A549 (cell line): Measurements from ENCODE around the gene TBX6. TPM values are rescaled to one million over a fixed set of nuclear protein-coding genes. Genes with fewer than 3 reads are reported as not detected.

Source experiments
- ATAC-seq, 2 experiments: fragments of 200-7000 bp in 1 of 2; fragments of >200 bp in 1 of 2; cut with Nextera tagmentation in 1 of 2; cut with Tn5 transposase in 1 of 2; 3 replicates each; pipeline versions ENCODE4 v1.8.0 to v1.9.1; 2018 to 2020; ENCODE audit warnings: mild to moderate bottlenecking in 1 of 2, moderate library complexity in 1 of 2
- CTCF ChIA-PET: fragments of 300-600 bp; sonication (Branson Sonifier 250); formaldehyde crosslinking; extraction: SDS; loops from one replicate; lab custom pipeline; 2021; ENCODE audit warnings: antibody characterized with exemption, inconsistent platforms; lab: Yijun Ruan, JAX
- POLR2A ChIA-PET: fragments of 350-600 bp; formaldehyde crosslinking; extraction: SDS; loops from one replicate; lab custom pipeline; 2021; ENCODE audit warnings: antibody characterized with exemption, inconsistent platforms; lab: Yijun Ruan, JAX
- DNase-seq, 2 experiments: peaks; one replicate each; pipeline versions ENCODE4 v3.0.0 to v3.0.0-alpha.2; 2011 to 2016; ENCODE audit warnings: low read depth in 1 of 2, low spot score in 1 of 2
- FAIRE-seq: peaks from 2 replicates; lab custom pipeline; 2011; peaks lifted over from hg19 to GRCh38; lab: Jason Lieb, UNC
- H3K27ac ChIP-seq, 2 experiments: fragments of >200 bp; sonication (Bioruptor Twin); formaldehyde crosslinking; 3 replicates each; pipeline ENCODE4 v1.5.1; 2016 to 2017
- H3K4me1 ChIP-seq: fragments of >200 bp; sonication (Bioruptor Twin); formaldehyde crosslinking; 3 replicates; pipeline ENCODE4 v1.6.1; 2016
- H3K4me2 ChIP-seq: fragments of >200 bp; sonication (Bioruptor Twin); formaldehyde crosslinking; 3 replicates; pipeline ENCODE4 v1.6.1; 2016
- H3K4me3 ChIP-seq: fragments of >200 bp; sonication (Bioruptor Twin); formaldehyde crosslinking; 3 replicates; pipeline ENCODE4 v1.5.1; 2016
- H3K9me3 ChIP-seq: fragments of >200 bp; sonication (Bioruptor Twin); formaldehyde crosslinking; 3 replicates; pipeline ENCODE4 v1.6.1; 2016
- BHLHE40 ChIP-seq: IDR thresholded peaks from 2 replicates; pipeline ENCODE4 v1.6.1; 2012; ENCODE audit warnings: low read depth, low read length, inconsistent platforms
- CBX2 ChIP-seq: fragments of 200-600 bp; sonication (generic); IDR thresholded peaks from 2 replicates; pipeline ENCODE4 v1.6.1; 2016; ENCODE audit warnings: low read depth, mild to moderate bottlenecking, borderline replicate concordance
- CEBPB ChIP-seq, 2 experiments: fragments of >200 bp in 1 of 2; sonication (Bioruptor Twin) in 1 of 2; formaldehyde crosslinking in 1 of 2; IDR thresholded peaks; 2 replicates each; pipeline ENCODE4 v1.6.1; 2012 to 2016
- CHD2 ChIP-seq: fragments of 150-350 bp; IDR thresholded peaks from 2 replicates; pipeline ENCODE4 v1.6.1; 2014; ENCODE audit warnings: low read length; ENCODE audit not compliant: partially characterized antibody
- HOXA7 ChIP-seq: fragments of 250-450 bp; sonication (Bioruptor Pico); IDR thresholded peaks from 2 replicates; pipeline ENCODE4 v1.5.0; 2020; ENCODE audit warnings: mild to moderate bottlenecking, moderate library complexity
- HOXB13 ChIP-seq: fragments of 250-450 bp; sonication (Bioruptor Pico); IDR thresholded peaks from 2 replicates; pipeline ENCODE4 v1.5.0; 2020; ENCODE audit warnings: low read depth, mild to moderate bottlenecking, moderate library complexity
- JUN ChIP-seq, 2 experiments: fragments of >200 bp; sonication (Bioruptor Twin); formaldehyde crosslinking; IDR thresholded peaks; 2 replicates in 1 of 2; 3 replicates in 1 of 2; pipeline ENCODE4 v1.6.1; 2016 to 2017
- JUNB ChIP-seq: fragments of >200 bp; sonication (Bioruptor Twin); formaldehyde crosslinking; IDR thresholded peaks from 2 replicates; pipeline ENCODE4 v1.6.1; 2016
- KDM1A ChIP-seq: fragments of 200-600 bp; sonication (generic); IDR thresholded peaks from 2 replicates; pipeline ENCODE4 v1.6.1; 2016; ENCODE audit warnings: low read depth, mild to moderate bottlenecking
- KDM5A ChIP-seq: fragments of 200-600 bp; sonication (generic); IDR thresholded peaks from 2 replicates; pipeline ENCODE4 v1.6.1; 2016; ENCODE audit warnings: antibody characterized with exemption, mild to moderate bottlenecking
- PHF8 ChIP-seq: fragments of 200-600 bp; sonication (generic); IDR thresholded peaks from 2 replicates; pipeline ENCODE4 v1.6.1; 2016; ENCODE audit warnings: low read depth, mild to moderate bottlenecking, antibody characterized with exemption, moderate library complexity, borderline replicate concordance
- RARB ChIP-seq: fragments of 250-450 bp; sonication (Bioruptor Pico); IDR thresholded peaks from 2 replicates; pipeline ENCODE4 v1.8.0; 2021; ENCODE audit warnings: mild to moderate bottlenecking, moderate library complexity
- ZFP36 ChIP-seq: fragments of 450-650 bp; IDR thresholded peaks from 2 replicates; pipeline ENCODE4 v1.6.1; 2014; ENCODE audit warnings: borderline replicate concordance; ENCODE audit not compliant: partially characterized antibody
- WGBS: methylation state at CpG from one replicate; pipeline ENCODE4 v1.1.6; 2017; ENCODE audit errors: missing lambda C conversion rate; 5-methylcytosine and 5-hydroxymethylcytosine counted together
- polyA plus RNA-seq, 4 experiments: library from polyadenylated mRNA; depleted of rRNA in 3 of 4; stranded (reverse); fragments of >200 nt; fragmentation: RNase III in 1 of 4; extraction: RNeasy Plus Mini Kit Qiagen cat#74134 plus additional on column Dnase treatment in 1 of 4; gene quantifications; 2 replicates in 3 of 4; 3 replicates in 1 of 4; pipeline ENCODE4 v1.2.3, GENCODE V29; 2011 to 2017
- TF ChIP-seq, protein P1 (sequence below): fragments of 250-450 bp; sonication (Bioruptor Pico); IDR thresholded peaks from 2 replicates; pipeline ENCODE4 v1.5.0; 2020; ENCODE audit warnings: low read depth, mild to moderate bottlenecking, moderate library complexity
- TF ChIP-seq, protein P2 (sequence below): fragments of >200 bp; sonication (Bioruptor Twin); formaldehyde crosslinking; IDR thresholded peaks from 3 replicates; pipeline ENCODE4 v1.6.1; 2016
- TF ChIP-seq, protein P3 (sequence below): IDR thresholded peaks from 2 replicates; pipeline ENCODE4 v1.6.1; 2012; ENCODE audit warnings: low read depth, borderline replicate concordance
- TF ChIP-seq, protein P4 (sequence below): IDR thresholded peaks from 2 replicates; pipeline ENCODE4 v1.6.1; 2012
- TF ChIP-seq, protein P5 (sequence below): IDR thresholded peaks from 2 replicates; pipeline ENCODE4 v1.6.1; 2012
- TF ChIP-seq, protein P6 (sequence below): fragments of 450-650 bp; IDR thresholded peaks from 2 replicates; pipeline ENCODE4 v1.6.1; 2014; ENCODE audit warnings: antibody characterized with exemption

TBX6 gene
- polyA plus RNA-seq, 2 of the 4 experiments (the other 2 are of a cell fraction) = 0.14 to 0.63 TPM

DNA sequence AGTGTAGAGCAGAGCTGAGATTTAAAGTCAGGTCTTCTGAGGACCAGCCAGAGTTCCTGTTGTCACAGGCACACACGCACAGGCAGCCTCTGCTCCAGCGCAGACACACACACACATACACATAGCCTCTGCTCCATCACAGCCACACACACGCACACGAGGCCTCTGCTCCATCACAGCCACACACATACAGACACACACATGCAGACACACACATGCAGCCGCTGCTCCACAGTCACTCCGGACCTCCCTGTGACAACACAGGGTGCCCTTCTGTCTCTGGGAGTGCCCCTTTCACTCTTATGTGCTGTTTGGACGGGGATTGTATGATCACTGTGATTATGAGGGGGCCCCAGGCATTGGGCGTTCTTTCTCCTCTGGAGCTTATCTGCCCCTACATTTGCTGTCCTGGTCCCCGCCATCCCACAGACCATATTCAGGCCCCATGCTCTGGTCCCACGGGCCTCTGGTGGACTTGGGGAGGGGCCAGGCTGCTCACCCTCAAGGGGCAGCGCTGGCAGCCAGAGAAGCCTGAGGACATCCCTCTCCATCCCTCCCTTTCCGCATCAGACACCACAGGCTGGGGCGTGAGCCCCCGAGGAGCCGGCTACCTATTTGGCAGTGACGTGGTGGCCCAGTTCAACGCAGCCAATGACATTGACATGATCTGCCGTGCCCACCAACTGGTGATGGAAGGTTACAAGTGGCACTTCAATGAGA is 7.5 kb downstream of the TBX6 start:
- no peaks in the 10 kb centered on the region for H3K9me3 ChIP-seq
- POLR2A ChIA-PET = interaction anchor here (1.0 kb wide), 1 partner anchor 19 kb away, joined by 6 read pairs; the partner anchor contains the start of gene ALDOA
- TF ChIP-seq HOXB13 (CRISPR knock-in tag) (no peak), CHD2 (no peak), CBX2 (no peak), CEBPB (IDR thresholded peaks at IDR 0.05) (no peak)
- TF ChIP-seq, protein P1, sequence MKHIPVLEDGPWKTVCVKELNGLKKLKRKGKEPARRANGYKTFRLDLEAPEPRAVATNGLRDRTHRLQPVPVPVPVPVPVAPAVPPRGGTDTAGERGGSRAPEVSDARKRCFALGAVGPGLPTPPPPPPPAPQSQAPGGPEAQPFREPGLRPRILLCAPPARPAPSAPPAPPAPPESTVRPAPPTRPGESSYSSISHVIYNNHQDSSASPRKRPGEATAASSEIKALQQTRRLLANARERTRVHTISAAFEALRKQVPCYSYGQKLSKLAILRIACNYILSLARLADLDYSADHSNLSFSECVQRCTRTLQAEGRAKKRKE (CRISPR knock-in tag) = no peak
- TF ChIP-seq, protein P2, sequence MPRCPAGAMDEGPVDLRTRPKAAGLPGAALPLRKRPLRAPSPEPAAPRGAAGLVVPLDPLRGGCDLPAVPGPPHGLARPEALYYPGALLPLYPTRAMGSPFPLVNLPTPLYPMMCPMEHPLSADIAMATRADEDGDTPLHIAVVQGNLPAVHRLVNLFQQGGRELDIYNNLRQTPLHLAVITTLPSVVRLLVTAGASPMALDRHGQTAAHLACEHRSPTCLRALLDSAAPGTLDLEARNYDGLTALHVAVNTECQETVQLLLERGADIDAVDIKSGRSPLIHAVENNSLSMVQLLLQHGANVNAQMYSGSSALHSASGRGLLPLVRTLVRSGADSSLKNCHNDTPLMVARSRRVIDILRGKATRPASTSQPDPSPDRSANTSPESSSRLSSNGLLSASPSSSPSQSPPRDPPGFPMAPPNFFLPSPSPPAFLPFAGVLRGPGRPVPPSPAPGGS = no peak
- TF ChIP-seq, protein P3, sequence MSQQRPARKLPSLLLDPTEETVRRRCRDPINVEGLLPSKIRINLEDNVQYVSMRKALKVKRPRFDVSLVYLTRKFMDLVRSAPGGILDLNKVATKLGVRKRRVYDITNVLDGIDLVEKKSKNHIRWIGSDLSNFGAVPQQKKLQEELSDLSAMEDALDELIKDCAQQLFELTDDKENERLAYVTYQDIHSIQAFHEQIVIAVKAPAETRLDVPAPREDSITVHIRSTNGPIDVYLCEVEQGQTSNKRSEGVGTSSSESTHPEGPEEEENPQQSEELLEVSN = no peak
- TF ChIP-seq, protein P4, sequence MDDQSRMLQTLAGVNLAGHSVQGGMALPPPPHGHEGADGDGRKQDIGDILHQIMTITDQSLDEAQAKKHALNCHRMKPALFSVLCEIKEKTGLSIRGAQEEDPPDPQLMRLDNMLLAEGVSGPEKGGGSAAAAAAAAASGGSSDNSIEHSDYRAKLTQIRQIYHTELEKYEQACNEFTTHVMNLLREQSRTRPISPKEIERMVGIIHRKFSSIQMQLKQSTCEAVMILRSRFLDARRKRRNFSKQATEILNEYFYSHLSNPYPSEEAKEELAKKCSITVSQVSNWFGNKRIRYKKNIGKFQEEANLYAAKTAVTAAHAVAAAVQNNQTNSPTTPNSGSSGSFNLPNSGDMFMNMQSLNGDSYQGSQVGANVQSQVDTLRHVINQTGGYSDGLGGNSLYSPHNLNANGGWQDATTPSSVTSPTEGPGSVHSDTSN = no peak

DNA sequence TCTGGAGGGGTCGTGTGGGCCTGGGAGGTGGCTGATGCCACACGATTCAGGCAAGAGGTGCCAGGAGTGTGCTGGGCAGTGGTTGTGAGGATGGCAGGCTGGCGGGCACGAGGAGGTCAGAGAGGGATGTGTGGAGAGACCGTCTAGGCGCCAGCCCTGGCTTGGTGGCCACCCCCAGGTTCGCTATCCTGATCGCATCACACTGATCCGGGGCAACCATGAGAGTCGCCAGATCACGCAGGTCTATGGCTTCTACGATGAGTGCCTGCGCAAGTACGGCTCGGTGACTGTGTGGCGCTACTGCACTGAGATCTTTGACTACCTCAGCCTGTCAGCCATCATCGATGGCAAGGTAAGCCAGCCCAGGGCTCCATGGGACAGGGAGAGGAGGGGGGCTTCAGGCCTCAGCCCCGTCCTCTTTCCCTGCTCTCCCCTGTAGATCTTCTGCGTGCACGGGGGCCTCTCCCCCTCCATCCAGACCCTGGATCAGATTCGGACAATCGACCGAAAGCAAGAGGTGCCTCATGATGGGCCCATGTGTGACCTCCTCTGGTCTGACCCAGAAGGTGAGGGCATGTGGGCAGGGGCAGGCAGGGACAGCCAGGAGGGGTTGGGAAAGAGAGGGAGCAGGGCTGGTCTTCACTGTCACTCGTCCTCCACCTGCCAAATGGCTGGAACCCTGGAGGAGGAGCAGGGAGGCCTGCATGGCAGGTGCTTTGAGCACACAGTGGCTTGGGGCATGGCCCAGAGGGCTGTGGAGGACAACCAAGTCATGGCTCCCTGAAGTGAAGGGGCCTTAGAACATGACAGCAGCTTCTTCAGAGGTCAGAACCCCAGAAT is 8.3 kb downstream of the TBX6 start:
- H3K27ac ChIP-seq = no peak overlapping the region
- TF ChIP-seq PHF8 (no peak), ZFP36 (no peak), JUN (IDR thresholded peaks at IDR 0.05) (no peak), KDM1A (no peak), JUNB (no peak), RARB (no peak), BHLHE40 (no peak), HOXA7 (CRISPR knock-in tag) (no peak), KDM5A (no peak)
- TF ChIP-seq, protein P5, sequence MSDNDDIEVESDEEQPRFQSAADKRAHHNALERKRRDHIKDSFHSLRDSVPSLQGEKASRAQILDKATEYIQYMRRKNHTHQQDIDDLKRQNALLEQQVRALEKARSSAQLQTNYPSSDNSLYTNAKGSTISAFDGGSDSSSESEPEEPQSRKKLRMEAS = no peak
- TF ChIP-seq, protein P2 = no peak
- TF ChIP-seq, protein P6, sequence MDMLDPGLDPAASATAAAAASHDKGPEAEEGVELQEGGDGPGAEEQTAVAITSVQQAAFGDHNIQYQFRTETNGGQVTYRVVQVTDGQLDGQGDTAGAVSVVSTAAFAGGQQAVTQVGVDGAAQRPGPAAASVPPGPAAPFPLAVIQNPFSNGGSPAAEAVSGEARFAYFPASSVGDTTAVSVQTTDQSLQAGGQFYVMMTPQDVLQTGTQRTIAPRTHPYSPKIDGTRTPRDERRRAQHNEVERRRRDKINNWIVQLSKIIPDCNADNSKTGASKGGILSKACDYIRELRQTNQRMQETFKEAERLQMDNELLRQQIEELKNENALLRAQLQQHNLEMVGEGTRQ = no peak
- TF ChIP-seq, all 56 proteins: peak for 0
- FAIRE-seq (no peak), ATAC-seq (peak in 1 of 2 experiments; percentile 9; a peak in 3 of 6 replicates), DNase-seq (no peak)
- H3K4me2 ChIP-seq = no peak overlapping the region
- peaks cover 6% of the 10 kb centered on the region; the same call in 2 of the 3 replicates for H3K4me1 ChIP-seq
- no peaks in the 10 kb centered on the region for H3K9me3 ChIP-seq
- POLR2A ChIA-PET = no interaction called here
- H3K4me3 ChIP-seq = no peak overlapping the region
- WGBS = 89% methylated on average over 24 of the region's 24 CpGs
- CTCF ChIA-PET = interaction anchor here (1.0 to 10.3 kb wide), 3 partner anchors 8 to 19 kb away, joined by 10 to 143 read pairs (median 16); partner anchors contain the start of genes ALDOA and TBX6

More for the DNA sequence above, 7.5 kb downstream of the TBX6 start:
- H3K4me3 ChIP-seq = no peak overlapping the region
- CTCF ChIA-PET = interaction anchor here (1.0 to 1.3 kb wide), 2 partner anchors 8 to 9 kb away, joined by 3 to 10 read pairs; partner anchors contain the start of gene TBX6
- no peak for FAIRE-seq
- 92% methylated on average over 18 of the region's 18 CpGs for WGBS
- H3K27ac ChIP-seq = no peak overlapping the region
- peak in 1 of 2 experiments; percentile 4; a peak in 1 of 6 replicates for ATAC-seq
- peaks cover 6% of the 10 kb centered on the region; the same call in 2 of the 3 replicates for H3K4me1 ChIP-seq
- no peak for DNase-seq
- no peak overlapping the region for H3K4me2 ChIP-seq
